Measurements from ENCODE around the gene LAD1.

- TF ChIP-seq EZH2 (IDR thresholded peaks at IDR 0.05; ENCODE audit: low read length, missing control alignments) (no peak), CTCF (conservative IDR thresholded peaks at IDR 0.05 in 1 of 2, IDR thresholded peaks at IDR 0.05 in 1 of 2; ENCODE audit: low read depth in 1 of 2, low read length in 2 of 2) (no peak)
Observed at GRCh38 chr1:201376107-201376463, 23.0 kb downstream of the LAD1 start.

All from fibroblast of lung (primary cell).